Cortex of kidney (tissue), 1 donor: ENCODE results near the gene EED.
"Not testable (repeated sequence)": the region's sequence is repeated elsewhere in the genome, so short reads cannot be mapped to it uniquely, and the experiment has no call there.

Experiments
- DNase-seq: peaks from one replicate; lab custom pipeline; 2025; lab: John Stamatoyannopoulos, UW

EED gene

DNA sequence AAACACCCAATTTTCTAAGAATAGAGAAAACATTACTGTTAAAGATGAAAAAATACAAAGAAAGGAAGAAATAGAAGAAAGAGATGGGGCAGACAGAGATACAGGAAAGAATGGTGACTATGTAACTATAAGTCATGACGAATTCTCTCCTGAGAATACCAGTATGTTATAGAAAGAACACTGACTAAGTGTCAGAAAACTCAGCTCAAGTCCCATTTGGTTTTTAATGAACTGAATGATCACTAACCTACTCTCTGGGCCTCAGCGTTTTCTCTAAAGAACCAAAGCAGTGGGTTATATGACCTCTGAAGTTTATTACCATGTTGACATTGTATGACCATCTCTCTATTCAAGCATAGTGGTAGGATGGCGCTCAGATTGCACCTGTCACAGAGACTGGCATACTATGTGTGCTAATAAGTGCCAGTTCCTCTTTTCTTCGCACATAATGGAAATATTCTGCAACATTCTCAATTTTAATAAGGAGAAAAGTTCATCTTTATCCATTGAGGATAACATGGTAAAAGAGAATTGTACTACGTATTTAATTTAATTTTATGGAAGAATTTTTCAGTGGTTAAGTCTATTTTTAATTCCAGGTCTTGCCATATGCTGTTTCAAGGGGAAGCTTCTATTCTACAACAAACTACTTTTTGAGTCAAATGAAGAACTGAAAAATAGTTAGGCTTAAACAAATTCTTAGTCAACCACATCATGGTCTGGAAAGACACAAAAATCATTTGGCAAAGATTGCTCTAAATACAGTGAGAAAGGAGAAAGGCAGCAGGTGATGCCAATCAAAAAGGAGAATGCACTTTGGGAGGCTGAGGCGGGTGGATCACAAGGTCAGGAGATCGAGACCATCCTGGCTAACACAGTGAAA is 25.0 kb upstream of the EED start:
- no peak for DNase-seq

DNA sequence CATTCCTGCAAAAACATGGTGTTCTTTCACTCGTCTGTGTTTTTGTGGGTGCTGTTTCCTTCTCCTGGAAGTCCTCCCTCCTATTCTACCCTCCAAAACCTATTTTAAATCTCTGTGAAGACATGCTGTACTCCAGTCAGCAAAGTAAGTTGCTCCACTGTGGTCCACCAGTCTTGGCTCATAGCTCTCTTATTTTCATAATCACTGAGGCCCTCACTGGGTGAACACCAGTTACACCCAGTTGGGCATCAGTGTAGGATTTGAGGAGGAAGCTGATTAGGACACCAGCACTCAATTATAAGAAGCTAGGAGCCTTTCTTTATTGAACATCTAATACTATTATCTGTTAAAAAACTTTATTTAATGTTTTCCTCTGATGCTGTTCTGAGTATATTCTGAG is 23.9 kb upstream of the EED start:
- no peak for DNase-seq

DNA sequence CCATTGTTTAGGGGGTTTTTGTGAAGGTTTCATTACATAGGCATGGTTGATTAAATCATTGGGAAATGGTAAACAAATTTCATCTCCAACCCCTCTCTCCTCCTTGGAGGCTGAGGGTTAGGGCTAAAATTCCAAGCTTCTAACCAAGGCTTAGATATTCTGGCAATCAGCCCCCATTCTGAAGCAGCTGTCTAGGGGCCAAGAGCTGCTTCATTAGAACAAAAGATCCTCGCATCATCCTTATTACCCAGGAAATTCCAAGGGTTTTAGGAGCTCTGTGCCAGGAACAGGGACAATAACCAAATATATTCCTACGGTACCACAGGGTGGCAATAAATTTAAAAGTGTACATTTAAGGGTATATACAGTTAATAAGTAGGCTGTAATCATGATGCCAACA is 22.5 kb upstream of the EED start:
- DNase-seq, result no peak

DNA sequence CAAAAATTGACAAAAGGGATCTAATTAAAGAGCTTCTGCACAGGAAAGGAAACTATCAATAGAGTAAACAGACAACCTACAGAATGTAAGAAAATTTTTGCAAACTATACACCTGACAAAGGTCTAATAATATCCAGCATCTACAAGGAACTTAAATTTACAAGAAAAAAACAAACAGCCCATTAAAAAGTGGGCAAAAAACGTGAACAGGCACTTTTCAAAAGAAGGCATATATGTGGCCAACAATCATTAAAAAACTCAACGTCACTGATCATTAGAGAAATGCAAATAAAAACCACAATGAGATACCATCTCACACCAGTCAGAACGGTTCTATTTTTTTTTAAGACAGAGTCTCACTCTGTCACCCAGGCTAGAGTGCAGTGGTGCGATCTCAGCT is 20.0 kb upstream of the EED start:
- DNase-seq, result not testable (repeated sequence)

DNA sequence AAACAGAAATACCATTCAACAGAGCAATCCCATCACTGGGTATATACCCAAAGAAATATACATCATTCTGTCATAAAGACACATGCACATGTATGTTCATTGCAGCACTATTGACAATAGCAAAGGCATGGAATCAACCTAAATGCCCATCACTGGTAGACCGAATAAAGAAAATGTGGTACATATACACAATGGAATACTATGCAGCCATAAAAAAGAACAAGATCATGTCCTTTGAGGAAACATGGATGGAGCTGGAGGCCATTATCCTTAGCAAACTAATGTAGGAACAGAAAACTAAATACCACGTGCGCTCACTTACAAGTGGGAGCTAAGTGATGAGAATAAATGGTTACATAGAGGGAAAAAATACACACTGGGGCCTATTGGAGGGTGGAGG is 19.2 kb upstream of the EED start:
- not testable (repeated sequence) for DNase-seq

DNA sequence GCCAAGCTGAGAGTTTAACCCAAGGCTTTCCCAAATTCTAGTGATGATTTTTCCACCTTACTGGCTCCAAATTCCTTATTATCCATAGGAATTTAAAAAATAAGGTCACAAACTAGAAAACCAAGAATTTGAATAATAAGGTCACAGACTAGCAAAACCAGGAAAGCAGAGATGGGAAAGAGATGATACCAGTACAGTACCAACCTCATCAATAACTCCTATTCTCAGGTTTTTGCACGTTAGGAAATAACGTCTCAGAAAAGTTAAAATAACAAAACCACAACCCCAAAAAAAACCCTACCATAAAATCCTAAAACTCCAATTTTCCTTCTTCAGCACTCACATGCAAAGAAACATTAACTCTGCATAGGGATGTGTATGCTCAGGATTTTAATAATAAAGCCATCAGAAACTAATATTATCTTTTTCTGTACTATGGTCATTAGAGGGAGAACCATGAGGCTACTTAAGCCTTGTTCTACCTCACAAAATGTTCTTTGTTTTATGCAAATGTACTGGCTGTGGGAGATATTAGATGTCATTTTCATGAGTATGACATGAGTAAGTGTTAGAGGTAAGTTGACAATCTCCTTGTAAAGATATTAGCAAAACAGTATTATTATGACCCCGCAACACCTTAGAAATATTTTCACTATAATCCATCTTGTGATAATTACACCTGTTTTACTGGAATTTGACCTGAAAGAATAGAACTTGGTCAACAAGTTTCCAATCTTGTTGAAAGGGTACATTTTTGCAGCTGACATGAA is 16.1 kb upstream of the EED start:
- DNase-seq, result no peak

DNA sequence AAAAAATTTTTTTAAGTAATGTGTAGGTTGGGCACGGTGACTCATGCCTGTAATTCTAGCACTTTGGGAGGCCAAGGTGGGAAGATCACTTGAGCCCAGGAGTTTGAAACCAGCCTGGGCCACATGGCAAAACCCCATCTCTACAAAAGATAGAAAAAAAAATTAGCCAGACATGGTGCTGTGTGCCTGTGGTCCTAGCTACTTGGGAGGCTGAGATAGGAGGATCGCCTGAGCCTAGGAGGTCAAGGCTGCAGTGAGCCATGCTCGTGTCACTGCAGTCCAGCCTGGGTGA is 15.6 kb upstream of the EED start:
- not testable (repeated sequence) for DNase-seq

DNA sequence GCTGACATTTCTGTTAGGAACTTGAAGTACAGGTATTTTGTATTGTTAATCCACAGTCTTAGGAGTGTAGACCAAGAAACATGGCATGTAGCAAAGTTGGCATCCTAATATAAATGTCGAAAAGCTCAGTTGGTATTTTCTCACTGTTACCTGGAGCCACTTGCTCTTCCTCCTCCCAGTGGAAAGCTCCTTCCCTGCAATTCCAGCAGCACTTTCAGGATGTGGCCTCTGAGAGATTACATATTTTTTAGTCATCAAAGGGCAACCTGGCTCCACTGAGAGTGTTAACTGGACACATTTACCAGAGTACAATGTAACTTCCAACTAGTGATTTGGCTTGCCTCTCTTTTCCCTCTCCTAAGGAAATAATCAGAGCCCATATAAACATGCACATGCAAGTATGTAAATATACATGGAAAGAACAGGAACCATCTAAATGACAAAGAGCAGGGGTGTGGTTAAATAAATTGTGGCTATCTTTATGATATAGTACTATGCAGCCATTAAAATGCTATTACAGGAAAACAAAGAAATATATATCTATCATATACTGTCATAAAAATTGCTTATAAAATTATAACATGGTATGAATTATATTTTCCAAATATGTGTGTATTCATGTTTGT is 14.3 kb upstream of the EED start:
- DNase-seq, result no peak

DNA sequence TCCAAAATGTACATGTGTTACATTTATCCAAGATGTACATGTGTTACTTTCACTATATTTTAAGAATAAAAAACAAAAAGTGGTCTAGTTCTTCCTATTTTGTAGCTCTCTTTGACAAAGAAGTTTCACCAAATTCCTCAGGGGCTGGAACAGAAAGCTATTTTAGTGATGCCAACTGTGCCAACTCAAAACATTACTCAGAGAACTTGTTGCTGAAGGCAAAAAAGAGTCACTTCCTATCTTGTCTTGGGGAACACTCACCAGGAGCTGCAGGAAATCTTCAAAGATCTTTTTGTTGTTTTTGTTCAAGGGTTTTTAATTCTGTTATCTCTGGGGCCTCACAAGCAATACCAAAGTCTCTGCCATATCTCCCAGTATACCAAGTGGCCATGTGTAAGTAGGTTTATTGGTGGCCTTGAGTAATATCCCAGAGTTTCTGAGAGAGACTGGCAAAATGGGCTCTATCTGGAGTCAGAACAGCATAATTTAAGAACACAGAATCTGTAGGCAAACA is 13.6 kb upstream of the EED start:
- DNase-seq, result no peak

DNA sequence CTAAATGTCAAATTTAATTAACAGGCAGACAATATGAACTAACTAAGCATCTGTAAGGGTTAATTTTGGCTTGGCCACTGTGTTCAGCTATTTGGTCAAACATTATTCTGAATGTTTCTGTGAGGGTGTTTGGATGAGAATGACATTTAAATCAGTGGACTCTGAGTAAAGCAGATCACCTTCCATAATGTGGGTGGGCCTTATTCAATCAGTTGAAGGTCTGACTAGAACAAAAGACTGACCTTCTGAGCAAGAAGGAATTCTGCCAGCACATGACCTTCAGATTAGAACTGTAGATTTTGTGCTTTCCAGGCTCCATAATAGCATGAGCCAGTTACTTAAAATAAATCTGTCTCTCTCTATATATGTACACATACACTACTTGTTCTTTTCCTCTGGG is 12.0 kb upstream of the EED start:
- no peak for DNase-seq

DNA sequence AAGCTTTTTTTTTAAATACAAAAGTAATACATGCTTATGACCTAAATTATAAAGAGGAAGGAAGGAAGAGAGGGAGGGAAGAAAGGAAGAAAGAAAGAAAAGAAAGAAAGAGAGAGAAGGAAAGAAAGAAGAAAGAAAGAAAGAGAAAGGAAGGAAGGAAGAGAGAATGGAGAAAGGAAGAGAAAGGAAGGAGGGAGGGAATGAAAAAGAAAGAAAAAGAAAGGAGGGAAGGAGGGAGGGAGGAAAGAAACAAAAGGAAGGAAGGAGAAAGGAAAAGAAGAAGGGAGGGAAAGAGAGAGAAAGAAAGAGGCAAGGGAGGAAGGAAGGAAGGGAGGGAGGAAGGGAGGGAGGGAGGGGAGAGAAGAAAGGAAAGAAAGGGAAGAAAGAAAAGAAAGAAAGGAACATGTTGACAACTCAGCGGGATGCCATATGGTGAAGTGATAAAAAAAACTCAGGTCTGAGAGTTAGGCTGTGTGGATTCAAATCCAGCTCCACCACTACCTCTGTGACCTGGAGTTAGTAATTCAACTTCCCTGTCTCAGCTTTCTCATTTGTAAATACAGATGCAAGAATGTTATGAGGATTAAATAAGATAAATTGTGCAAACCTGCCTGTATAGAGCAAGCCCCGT is 9.6 kb upstream of the EED start:
- no peak for DNase-seq

DNA sequence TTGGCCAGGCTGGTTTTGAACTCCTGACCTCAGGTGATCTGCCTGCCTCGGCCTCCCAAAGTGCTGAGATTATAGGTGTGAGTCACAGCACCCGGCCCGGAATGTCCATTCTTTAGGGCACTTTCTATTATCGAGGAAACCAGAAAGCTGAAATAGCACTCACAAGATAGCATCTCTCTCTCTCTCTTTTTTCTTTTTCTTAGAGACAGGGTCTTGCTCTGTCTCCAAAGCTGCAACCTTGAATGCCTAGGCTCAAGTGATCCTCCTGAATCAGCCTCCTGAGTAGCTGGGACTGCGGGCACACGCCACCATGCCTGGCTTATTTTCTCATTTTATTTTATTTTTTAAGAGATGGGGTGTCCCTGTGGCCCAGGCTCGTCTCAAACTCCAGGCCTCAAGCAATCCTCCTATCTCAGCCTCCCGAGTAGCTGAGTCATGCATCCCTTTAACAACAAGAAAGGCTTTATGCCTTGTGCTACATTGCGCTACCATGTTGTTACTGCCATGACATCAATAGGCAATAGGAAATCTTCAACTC is 7.2 kb upstream of the EED start:
- DNase-seq, result no peak

DNA sequence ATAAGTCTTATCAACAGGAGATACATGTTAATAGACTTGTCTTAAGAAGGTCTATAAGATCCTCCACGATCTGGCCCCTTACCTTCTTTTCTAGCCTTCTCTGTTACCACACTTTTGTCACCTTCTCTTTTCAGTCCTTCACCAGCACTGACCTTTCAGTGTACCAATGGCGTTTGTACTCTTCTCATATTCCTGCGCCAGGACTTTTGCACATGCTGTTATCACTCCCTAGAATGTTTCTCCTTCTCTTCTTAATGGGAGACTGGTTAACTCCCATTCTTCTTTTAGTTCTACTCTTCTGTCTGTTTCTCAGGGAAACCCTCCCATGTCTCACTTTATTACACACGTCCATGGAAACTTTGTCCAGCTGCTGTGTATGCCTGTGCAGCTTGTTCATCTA is 4.4 kb upstream of the EED start:
- no peak for DNase-seq

DNA sequence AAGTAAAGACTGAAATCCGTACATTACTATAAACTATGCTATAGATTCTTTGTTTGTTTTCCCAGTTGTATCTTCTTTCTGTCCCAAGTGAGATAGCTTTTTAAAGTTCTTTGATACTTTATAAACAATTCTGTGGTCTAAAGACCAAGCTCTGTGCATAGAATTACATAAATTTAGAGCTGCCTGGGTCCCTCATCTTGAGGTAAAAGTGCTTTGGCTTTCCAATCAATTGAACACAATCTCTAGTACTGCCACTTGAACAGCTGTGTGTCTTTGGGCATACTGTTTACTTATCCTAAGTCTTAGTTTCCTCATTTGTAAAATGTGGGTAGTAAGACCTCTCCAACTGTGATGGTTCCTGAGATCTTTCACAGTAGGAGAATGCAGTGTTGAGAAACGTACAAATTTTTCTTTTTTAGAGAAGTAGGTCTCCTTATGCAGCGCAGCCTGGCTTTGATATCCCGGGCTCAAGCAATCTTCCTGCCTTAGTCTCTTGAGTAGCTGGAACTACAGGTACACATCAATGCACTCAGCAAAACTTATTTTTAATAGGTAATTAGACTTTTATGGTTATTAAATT is 2.5 kb upstream of the EED start:
- DNase-seq, result no peak

DNA sequence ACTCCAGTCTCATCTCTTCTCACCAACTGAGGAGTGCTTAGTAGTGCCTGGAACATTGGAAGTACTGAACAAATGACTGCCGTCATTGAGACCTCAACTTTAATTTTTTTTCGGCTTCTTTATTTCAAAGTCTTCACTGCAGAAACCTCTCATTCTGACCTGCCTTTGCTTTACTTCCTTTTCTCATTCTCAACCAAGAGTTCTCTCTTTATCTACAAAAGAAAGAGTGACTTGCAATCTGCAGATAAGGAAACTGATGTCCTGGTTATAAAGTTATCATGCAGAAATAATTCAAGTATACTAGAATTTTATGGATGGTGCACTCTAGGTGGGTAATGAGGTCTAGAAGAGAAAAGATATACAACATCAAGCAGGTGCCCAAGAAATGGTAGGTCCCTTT is 1.2 kb upstream of the EED start:
- no peak for DNase-seq

DNA sequence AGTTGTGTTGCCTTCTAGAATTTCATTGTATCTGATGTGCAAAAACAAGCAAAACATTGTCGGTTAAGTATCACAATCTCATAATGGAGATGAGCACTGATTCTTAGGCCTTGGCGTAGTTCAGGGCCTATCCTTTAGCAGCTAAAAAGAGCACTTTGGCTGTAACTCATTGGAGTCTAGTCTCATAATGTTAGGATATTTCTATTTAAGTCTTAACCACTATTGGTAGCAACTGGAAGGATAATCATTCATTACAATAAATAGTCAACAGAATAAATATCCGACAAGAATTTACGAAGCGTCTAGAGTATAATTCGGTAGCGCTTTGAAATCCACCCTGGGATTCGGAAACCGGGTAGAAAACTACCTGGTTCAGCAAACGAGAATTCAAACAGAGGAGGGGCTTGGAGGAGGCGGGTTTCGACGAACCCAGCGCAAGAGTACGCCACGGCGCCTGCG is 461 bp upstream of the EED start:
- no peak for DNase-seq

DNA sequence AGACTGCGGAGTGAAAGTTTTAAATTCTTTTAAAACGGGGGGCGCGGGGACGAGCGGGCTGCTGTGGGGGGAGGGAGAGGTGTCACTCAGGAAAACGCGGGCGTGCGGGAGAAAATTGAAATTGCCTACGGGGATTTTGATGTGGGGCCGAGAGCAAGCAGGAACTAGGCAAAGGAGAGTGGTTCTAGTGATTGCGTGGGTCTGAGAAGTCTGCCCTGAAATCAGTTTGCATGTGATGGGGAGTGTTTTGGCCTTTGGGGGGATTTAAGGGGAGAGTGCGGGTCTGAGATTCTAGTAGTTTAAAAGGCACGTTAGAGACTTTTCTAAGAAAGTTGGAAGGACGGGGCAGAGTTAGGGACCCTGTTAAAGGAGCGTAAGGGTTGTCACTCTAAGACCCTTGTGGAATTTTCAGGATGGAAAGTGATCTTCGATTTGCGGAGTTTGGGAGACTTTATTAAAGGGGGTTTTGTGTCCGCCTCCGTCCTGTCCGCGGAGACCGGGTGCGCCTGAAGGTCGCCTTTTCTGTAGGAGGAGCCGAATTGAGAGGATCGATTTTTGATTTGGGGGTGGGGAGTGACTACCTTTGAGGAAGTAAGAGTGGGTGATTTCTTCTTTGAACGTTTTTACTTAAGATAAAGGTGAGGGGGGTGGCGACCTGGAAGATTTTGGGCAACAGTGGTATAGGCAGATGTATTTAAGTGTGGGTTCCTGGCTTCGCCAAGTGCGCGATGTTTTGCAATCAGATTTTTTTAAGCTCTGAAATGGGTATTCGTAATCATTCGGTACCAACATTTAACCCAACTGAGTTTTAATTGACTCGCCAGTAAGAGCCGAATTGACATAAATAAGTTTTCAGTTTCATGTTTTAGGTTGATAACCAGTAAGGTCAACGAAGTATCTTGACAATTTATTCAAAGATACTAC is 1.1 kb downstream of the EED start:
- DNase-seq, result no peak

DNA sequence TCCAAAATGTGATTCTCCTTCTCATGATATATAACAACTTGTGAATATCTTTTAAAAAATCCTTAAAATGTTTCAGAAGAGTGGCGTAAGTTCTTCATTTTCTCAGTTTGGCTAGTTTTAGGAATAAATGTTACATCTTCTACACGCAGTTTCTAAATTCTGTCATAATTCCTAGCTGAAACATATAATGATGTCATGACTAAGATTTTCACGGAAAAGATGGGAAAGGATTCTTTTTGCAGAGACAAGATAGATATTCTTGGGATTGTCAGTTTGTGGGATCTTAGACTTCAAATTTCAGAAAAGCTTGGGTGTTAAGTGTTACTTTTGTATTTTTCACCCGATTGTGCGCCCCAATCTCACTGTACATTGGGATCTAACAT is 1.7 kb downstream of the EED start:
- DNase-seq, result no peak

DNA sequence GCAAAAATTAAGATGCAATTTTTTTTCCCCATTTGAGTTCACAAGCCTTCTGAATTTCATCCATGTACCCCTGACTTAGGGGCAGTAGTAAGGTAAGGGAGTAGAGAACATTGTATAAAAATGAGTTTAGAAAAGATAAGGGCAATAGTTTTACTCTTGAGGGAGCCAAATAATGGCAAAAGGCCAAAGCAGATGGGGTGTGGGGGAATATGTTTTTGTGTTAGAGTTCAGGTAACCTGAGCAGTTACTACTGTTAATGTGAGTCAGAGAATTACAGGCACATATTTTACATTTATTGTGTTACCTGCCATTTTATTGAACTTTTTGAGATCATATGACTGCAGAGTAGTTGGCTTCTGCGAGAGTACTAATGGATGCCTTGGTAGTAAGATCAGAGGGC is 3.1 kb downstream of the EED start:
- DNase-seq, result no peak

DNA sequence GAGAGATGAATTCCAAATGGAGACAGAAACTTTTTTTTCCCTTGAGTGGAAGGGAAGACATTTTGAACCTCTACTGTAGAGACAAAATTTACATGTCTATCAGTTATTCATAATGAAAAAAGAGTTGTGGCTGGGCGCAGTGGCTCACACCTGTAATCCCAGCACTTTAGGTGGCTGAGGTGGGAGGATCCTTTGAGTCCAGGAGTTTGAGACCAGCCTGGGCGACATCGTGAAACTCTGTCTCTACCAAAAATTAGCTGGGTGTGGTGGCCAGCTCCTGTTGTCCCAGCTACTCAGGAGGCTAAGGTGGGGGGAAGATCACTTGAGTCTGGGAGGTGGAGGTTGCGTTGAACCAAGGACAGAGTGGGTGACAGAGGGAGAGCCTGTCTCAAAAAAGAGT is 4.1 kb downstream of the EED start:
- no peak for DNase-seq
